IPS-NIHi7 (cell line): Measurements from ENCODE around the gene SCAMP3.
"Not testable (repeated sequence)": the region's sequence is repeated elsewhere in the genome, so short reads cannot be mapped to it uniquely, and the experiment has no call there.

ENCODE experiments used
- DNase-seq: peaks from one replicate; pipeline ENCODE4 v3.0.0; 2012; ENCODE audit warnings: mixed read lengths; ENCODE audit errors: extremely low spot score

The SCAMP3 gene

DNA sequence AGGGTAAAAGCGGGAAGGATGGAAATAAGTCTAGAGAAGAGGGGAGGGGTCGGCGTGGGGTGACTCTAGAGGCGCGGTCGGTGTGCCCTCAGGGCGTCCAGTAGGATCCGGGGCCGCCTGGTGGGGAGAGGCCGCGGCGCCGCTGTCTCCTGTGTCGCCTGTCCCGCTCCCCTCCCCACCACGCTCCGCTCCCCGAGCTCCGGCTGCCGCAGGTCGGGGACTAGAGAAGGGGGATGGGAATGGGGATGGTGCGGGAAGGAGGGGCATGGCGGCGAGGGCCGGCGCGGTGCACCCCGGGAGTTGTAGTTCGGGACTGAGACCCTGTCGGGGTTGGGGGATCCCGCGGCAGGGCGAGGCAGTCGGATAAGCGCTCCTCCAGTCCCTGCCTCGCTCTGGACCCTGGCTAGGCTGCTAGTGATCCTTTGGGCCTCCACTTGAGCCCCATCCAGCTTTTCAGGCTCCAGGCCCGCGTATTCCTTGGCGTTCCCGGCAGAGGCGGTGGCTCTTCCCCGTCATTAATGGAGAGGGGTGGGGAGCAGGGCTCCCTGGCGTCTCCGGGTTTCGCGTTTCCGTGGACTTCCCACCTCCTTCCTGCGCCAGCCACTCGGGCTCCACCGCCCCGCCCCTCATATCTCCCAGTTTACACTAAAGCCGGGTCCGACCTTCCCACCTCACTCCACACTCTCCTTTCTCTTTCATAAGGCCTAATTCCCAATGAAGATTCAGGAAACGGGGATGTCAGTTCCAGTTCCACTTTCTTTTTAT lies 6.7 kb downstream of the SCAMP3 start, which contains the start of gene ENTREP3:
ENTREP3 (minus strand) TSS at position 241 of the 765 bp plus-strand sequence. CDS start 606 bp downstream, outside the sequence.
- DNase-seq, result peak; percentile 94

DNA sequence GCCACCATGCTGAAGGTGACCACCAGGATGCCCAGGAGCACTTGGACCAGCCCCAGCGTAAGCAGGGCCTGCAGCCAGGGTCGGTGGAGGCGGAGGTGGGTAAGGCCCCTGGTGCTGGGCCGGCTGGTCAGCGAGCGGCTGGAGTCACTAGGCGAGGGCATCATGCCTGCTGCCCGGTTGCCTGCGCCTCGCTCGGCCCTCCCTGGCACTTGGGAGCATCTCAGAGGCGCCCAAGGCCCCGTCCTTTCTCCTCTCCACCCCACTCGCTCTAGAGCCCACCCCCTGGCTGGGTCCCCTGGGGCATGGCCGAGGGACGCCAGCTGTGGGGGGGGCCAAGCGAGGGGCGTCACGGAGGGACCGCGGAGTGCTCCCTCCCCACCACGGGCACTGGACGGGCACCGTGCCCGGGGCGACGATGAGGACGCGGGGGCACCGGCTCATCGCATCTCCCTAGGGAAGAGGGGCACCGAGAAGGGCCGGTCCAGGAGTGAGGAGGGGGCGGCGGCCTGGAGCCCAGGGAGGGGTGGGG lies 7.4 kb downstream of the SCAMP3 start:
- DNase-seq, result no peak

DNA sequence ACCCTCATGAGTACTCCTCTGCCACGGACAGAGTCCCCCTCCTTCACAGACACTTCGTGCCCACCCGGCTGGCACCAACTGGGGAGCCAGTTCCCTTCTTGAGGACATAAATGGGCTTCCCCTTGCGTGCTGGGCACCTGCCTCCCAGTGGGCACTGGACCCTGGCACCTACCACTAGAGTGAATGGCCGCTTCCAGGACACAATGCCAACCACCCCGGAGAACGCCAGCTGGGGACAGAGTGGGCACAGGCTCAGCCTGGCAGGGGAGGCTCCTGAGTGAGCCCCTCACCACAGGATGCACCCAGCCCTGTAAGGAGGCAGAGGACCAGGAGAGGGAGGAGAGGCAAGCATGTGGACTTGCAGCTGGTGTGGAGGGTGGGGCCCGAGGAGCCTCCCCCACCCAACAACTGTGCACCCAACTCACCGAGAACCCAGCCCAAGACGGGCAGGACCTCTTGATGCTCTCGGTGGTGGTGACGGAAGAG lies 7.9 kb downstream of the SCAMP3 start:
- no peak for DNase-seq

DNA sequence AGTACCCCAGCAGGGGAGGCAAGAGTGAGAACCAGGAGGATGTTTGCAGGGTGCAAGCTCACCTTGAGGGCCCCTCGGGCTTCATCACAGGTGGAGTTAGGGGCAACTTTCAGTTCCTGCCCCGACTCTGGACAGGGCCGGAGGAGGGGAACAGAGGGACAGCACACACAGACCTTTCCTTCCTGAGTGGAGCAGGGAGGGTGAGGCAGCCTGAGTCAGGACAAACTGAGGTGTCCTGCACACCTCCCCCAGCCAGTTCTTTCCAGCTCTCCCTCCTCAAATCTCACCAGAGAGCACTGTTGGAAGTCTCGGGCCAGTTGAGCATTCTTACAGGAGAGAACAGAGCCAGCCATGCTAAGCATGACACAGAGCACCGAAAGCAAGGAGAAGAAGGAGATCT lies 8.4 kb downstream of the SCAMP3 start:
- DNase-seq, result no peak

DNA sequence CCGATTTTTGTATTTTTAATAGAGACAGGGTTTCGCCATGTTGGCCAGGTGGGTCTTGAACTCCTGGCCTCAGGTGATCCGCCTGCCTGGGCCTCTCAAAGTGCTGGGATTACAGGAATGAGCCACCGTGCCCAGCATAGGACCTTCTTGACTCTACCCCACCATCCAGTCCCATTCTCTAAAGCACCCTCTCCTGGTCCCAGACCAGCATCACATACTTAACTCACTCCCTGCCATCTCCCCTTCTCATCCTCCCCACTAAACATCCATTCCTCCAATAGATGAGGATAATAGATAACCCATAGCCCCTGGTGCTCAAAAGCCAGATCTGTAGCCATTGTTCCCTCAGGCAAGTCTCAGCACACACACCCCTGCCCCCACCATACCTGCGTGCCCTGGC lies 9.0 kb downstream of the SCAMP3 start:
- no peak for DNase-seq

DNA sequence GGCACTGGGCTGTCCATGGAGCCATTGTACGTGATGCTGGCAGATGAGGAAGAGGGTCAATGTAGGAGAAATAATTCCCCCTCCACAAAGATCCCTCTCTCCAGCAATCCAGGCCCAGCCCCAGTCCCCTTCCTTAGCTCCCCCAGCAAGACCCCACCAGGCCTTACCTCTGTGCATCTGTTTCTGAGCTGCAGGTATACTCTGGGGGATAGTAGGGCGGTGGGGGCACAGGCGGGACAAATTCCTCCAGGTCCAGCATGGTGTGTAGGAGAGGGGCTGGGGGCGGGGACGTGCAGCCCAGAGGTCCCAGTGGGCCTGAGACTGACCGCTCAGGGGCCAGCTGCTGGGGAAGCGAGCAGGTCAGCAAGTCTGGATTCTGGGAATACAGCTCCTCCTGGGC lies 10.6 kb downstream of the SCAMP3 start:
- DNase-seq, result no peak

DNA sequence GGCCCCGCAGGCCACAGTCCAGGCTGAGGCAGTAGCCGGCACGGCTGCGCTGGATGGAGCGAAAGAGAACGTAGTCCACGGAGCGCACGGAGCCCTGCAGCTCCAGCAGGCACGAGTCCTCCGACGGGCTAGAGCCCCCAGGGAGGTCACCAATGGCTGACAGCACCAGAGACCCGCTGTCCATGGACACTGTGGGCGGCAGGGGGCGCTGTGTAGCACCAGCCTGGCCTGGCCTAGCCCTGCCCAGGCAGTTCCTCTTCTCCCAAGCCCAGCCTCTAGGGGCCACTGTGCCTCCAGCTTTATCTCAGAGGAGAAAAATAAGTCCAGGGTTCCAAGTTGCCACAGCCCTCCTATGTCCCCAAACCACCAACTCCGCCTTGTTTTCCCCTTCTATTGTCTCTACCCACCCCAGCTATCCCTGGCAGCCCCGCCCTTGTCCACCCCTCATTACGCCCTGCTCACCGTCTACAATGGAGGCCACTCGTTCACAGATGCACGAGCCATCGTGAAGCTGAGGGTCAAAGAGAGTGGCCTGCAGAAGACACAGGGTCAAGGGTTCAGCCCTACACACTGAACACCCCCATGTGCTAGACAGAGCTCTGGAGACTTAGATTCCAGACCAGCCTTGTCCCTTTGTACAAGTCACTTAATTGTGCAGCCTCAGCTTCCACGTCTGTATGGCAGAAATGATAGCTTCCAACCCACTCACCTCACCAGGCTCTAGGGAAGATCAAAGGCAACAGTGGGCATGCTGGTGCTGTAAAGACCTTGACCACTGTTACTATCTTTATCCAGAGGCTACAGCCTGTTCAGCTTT lies 11.3 kb downstream of the SCAMP3 start:
- DNase-seq, result peak; percentile 97

DNA sequence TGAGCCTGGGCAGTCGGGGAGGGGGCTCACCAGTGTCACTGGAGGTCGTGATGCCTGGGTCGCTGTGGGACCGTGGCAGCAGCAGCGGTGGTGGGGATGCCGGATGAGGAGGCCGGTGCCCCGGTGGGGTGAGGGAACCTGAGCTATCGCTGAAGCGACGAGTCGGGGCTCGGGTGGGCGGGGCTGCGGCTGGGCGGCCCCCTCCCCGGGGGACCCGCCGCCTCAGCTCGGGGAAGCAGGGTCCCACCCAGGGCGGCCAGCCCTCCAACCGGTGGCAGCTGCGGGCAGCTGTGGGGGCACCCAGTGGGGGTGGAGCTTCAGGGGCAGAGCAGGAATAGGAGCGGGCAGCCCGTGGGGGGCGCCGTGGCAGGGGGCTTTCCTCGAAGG lies 11.9 kb downstream of the SCAMP3 start:
- DNase-seq, result peak; percentile 15

DNA sequence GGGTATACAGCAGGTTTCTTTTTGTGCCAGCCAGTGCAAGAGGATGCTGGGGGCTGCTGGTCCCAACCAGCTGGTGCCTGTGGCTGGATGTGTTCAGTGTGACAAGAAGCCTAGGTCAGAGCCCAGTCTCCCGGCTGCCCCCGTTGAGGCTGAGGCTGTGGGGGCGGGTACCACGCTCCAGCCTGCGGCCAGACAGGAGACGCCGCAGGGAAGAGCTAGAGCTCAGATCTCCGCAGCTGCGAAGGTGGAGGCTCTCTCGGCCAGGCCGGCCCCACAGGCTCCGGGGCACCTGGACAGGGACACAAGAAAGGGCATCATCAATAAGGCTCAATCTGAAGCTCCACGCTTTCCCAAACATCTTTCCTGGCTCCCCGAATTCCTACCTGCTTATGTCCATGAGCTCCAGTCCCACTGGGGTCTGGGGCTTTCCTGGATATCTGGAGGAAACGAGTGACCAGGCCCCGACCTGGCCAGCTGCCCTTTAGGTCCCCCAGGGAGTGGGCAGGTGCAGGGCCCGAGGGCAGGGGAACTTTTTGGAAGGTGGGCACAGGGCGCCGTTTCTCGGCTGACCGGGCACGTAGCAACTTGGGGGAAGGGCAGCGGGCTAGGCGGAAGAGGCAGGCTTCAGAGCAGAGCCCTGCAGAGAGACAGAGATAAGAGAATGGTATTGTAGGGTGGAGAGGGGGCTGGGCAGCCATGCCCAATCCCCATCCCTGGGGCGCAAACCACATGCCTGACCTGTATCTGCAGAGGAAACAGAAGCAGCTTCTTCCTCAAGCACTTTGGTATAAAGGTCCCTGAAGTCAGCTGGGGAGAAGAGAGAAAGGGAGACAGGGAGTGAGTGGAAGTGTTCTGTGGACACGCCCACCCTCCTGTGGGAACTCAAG lies 14.2 kb downstream of the SCAMP3 start:
- DNase-seq, result no peak

DNA sequence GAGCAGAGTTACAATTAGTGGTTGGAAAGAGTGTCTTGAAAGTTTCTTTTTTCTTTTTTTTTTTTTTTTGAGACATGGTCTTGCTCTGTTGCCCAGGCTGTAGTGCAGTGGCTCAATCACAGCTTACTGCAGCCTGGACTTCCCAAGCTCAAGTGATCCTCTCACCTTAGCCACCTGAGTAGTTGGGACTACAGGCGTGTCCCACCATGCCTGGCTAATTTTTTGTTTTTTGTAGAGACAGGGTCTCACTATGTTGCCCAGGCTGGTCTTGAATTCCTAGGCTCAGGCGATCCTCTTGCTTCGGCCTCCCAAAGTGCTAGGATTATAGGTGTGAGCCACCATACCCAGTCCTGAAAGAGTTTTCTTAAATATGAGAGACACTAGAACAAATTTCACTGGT lies 15.4 kb downstream of the SCAMP3 start:
- DNase-seq, result not testable (repeated sequence)

DNA sequence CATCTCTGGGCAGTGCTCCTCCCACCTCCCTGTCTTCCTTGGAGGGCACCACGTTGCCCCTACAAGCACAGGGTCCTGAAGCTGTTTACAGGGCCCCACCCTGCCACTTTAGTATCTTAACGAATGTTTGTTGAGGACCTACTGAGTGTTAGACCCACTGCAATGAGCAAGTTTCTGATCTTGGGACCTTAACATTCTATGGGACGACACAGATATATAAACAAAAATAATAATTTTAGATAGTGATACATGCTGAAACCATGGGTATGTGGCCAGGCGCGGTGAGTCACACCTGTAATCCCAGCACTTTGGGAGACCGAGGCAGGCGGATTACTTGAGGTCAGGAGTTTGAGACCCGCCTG lies 17.0 kb downstream of the SCAMP3 start:
- DNase-seq, result no peak

DNA sequence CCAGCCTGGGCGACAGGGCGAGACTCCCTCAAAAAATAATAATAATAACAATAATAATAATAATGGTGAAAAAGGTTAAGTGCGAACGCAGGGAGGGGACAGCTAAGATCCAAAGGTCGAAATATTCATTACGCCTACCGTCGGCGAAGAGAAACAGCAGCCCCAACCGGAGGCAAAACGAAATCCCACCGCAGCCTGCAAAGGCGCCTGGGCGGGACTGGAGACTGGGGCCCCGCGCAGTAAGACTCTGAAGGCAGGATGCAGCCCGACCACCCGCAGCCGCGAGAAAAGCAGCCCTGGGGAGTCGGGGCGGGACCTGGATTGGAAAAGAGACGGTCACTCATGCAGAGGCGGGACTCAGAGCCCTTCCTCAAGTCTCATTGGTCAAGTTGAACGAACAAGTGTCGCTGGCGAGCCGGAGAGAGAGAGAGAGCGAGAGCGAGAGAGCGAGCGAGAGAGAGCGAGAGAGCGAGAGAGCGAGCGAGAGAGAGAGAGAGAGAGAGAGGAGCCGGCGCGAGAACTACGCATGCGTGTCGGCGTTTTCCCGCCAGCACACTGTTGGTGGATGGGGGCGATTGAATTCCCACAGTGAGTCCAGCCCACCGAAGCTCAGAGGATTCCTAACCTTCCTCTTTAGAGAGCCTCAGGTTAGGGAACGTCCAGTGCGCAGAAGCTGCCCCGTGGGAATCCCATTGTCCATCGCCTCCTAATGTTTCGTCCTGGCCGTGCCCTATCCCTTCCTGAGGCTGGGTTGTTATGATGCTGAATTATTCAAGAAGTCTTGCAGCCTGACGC lies 17.6 kb downstream of the SCAMP3 start:
- DNase-seq, result peak; percentile 94

DNA sequence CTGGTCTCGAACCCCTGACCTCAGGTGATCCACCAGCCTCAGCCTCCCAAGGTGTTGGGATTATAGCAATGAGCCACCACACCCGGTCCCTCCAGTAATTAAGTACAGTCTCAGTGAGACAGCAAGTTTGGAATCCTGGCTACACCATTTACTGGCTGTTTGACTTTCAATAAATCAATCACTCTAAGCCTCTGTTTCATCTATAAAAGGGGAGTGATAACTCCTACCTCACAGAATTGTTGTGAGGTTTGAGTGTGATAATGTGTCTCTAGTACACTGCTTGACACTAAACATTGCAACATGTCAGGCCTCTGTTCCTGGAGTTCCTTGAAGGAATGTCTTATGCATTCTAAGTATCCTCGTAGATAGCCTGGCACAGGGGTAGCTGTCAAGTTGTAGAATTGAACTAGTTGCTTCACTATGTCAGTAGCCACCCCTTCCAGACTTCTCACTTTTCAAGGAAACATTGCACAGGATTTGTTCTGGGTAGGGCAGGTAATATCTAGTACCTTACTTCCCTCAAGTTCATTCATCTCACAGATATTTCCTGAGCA lies 19.3 kb downstream of the SCAMP3 start:
- no peak for DNase-seq

DNA sequence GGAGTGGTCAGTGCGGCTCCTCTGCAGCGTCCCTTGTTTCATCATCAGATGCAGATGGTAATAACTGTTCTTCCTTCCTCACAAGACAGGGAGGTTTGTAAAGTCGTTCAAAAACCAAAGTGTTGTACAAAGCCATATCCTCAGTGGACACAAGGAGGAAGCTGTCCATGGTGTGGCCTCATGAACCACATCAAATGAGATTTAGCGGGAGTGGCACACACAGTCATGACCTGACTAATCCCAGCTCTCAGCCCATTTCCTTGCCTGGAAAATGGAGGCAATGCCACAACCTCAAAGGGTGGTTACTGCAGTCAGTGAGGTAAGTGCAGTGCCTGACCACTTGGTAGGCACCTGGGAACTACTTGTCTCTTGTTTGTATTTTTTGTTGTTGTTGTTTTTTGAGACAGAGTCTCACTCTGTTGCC lies 20.3 kb downstream of the SCAMP3 start:
- no peak for DNase-seq

DNA sequence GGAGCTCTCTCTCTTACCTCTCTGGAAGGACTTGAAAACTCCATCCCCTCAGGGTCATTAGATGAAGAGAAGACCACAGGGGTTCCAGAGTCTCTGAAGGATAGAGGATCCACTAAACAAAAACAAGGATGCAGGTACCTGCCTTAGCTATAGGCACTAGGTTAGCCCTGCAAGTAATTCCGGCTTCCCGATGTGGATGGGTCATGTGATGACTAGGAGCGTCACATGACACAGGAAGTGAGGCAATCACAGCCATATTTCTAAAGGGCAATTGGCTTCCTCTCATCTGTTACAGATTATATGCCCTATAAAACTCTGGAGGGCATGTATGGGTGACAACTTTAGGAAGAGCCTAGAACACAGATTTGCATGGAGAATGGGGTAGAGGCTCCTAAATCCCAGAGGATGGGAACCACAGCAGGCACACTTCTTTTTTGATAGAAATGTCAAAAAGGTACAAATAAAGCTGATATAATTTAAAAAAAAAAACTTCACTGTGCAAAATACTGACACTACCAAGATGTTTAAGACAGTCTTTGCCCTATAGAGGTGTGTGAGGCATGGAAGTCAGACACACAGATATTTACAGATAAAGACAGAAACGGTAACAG lies 21.0 kb downstream of the SCAMP3 start:
- peak; percentile 82 for DNase-seq

DNA sequence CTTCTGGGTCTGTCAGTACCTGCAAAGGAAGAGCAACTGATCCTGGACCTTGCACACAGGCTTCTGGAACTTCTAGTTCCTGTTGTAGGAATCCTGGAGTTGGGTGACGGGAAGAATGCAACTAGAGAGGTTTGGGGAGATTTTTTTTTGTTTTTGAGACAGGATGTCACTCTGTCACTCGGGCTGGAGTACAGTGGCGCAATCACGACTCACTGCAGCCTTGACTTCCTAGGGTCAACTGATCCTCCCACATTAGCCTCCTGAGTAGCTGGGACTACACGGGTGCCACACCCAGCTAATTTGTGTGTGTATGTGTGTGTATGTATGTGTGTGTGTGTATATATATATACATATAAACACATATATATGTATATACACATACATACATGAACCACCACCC lies 25.7 kb downstream of the SCAMP3 start:
- DNase-seq, result no peak

DNA sequence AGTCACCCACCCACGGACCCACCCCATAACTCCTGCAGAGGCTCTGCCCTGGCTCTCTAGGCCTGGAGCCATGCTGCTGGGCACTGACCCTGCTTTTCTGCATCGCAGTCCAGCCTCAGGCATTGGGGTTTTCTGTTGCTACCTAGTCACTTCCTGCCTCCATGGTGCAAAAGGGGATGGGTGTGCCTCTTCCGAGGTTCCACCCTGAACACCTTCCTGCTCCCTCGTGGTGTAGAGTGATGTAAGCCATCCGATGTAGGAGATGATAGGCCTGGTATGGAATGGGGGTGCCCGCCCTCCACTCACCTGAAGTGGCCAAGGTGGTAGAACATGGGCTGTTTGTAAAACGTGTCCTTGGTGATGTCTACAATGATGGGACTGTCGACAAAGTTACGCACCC lies 26.8 kb downstream of the SCAMP3 start:
- not testable (repeated sequence) for DNase-seq

DNA sequence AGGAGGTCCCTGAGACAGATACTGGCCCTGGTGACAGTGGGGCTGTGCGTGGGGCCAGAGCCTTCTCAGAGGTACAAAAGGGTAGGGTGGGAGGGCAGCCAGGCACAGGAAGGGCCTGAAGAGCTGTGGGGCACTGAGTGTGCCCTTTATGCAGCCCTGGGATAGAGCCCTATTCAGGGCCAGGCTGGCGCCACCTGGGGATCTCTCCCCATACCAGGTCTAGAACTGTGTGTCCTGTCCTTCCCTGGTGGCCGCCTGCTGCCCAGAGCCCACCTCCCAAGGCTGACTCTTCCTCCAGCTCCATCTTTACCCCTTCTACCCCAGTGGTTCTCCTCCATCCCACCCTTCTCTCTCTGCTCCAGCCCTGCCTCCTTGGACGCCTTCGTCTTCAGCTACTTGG lies 28.7 kb downstream of the SCAMP3 start:
- DNase-seq, result not testable (repeated sequence)

DNA sequence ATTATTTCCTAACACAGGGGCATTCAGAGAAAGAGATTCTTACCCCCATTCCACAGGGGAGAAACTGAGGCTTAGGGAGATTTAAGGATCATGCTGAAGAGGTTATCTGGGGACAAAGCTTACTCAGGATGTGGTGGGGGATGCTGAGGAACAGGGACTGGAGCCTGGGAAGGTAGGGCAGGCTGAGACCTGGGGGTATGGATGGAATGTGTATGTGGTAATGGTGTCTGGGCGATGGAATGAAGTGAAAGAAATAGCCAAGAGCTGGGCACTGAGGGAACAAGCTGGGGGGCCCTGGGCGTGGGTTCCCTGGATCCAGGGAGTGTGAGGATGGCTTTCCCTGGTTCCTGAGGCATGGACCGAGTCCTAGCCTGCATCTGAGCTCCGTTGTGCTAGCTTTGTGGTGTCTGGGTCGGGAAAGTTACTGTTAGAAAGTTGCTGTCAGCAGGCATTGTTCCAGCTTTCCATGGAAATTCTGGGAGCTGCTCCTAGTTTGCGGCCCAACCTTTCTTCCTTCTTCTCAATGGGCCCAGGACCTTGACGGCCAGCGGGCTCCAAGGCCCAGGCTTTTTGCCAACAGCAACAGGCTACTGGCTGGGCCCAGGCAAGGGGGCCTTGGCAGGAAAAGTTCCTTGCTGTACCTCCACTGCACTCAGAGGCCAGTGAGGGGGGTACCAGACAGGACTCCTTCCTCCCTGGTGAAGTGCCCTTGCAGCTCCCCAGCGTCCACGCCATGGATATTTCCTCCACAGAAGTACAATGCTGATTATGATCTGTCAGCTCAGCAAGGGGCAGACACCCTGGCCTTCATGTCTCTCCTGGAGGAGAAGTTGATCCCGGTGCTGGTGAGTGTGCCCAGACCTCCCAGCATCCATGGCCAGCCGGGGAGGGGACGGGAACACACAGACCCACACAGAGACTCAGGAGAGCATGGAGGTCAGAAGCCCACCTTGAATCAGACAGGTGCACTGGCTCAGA lies 29.9 kb downstream of the SCAMP3 start:
- not testable (repeated sequence) for DNase-seq
